HuH-7.5 (cell line): ENCODE data around the gene PPP6R3.
"Not testable (repeated sequence)": the region's sequence is repeated elsewhere in the genome, so short reads cannot be mapped to it uniquely, and the experiment has no call there.

Experiments
- DNase-seq: peaks from one replicate; pipeline ENCODE4 v3.0.0; 2011; ENCODE audit warnings: low spot score

PPP6R3 gene

DNA sequence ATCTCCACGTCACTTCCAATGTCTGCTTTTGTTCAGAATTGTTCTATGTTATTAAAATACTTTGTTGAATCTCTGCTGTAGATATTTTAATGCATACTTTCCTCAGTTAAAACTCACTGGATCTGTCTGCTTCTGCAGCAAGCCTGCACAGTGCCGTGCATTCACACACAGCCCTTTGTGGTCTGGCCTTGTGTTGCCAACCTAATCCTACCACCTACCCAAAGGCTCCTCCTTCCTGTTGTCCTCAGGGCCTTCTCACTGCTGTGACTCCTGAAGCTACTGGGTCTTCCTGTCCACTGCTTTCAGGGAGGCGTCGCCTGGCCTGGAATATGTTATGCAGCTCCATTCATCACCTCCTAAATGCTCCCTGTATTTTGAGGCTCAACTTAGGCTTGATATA lies 67.0 kb downstream of the PPP6R3 start:
- no peak for DNase-seq

DNA sequence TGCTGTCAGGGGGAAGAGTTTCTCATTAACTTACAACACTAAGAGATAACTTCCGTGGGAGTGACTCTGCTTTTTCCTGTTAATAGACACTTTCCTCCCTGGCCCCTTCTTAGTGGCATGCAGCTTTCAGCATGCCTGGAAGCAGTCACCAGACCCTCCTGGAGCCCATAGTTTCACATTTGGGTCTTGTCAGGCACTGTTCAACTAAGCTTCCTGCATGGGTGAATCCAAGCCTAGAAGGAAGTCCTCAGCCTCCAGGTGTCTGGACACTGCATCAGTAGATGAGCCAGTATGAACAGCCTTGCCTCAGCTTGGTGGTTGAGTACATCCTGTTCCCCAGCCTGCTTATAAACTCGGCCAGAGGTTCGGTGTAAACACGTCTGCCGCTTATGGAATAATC lies 68.1 kb downstream of the PPP6R3 start:
- DNase-seq, result no peak

DNA sequence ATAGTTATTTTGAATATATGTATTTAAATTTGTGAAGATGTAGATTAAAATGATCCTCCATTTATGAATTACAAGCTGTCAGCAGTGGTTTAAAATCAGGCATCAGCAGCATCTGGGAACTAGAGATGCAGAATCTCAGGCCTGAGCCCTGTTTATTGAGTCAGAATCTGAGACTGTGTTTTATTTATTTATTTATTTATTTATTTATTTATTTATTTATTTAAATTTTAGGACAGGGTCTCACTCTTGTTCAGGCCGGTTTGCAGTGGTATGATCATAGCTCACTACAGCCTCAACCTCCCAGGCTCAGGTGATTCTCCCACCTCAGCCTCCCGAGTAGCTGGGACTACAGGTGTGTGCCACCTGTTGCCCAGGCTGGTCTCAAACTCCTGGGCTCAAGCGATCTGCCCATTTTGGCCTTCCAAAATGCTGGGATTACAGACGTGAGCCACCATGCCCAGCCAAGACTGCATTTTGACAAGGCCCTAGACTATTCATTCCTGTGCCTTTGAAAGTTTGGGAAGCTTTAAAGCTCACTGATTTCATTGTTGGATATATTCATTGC lies 70.7 kb downstream of the PPP6R3 start:
- DNase-seq, result no peak

DNA sequence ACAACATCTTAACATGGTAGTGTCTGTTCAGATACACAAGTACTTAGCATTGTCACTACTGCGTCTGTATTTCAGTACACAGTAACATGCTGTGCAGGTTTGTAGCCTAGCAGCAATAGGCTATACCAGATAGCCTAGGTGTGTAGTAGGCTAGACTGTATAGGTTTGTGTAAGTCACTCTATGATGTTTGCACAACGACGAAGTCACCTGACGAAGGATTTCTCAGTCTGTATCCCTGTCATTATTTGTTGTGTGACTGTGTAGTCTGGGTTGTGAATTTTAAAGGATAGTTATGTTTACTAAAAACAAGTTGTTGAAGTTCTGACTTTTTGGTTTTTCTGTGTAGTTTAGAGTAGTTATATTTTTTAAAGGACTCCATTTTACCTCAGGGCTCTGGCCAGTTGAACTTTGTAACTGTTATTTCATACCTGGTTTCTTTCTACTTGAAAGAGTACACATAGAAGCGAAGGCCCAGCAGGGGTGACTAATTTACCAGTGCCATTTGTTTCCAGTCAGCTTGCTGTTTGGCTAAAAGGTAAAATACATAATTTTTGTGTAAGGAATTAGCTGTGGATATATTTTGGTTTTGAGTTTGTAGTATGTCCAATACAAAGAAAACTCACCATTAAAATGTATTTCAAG lies 72.3 kb downstream of the PPP6R3 start:
- peak; percentile 40 for DNase-seq

DNA sequence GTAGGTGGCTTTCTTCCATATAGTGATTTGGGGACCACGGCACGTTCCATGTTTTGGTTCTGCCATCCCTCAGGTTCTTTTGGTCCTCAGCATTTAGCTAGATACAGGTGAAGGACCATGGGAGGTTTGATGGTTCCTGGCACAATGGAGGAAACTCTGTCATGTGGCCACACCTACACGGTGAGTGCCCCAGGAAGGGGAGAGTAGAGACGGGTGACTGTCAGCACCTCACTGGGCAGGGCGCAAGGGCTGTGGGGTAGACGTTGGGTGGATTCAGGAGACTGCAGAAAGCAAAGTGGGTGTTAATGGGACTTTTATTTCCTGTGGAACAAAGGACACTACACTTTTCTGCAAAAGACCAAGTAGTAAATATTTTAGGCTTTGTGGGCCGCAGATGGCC lies 73.4 kb downstream of the PPP6R3 start:
- DNase-seq, result no peak

DNA sequence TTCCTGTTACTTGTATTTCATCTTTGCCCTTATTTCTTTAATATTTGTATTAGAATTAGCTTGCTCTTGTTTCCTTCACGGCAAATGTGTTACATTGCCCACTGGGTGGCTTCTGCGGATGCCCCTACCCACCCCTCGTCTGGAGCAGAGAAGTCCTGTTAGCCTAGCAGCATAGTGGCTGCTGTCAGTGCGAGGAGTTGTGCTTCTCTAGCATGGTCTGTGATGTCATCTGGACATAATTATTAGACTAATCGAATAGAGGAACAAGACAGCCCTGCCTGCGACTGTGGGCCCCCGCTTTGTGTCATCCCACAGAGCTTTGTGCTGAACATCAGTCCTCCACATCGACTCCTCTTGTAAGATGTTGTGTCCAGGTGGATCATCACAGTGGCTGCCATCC lies 74.5 kb downstream of the PPP6R3 start:
- no peak for DNase-seq

DNA sequence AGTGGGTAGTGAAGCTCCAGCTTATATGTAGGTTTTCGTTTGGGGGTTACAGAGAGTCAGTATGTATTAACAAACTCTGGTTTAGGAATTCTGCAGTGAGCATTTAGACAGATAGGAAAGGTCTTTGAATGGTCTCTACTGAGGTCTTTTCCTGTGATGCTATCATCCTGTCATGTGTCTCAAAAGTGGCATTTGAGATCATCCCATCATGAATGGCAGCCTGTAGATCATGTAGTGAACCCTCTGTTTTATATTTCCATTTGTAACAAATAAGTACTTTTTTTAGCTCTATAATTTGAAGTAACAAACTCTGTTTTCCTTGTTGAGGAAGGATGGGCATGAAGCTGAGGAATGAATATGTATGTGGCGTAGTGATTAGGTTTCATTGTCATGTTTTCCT lies 76.2 kb downstream of the PPP6R3 start:
- DNase-seq, result no peak

DNA sequence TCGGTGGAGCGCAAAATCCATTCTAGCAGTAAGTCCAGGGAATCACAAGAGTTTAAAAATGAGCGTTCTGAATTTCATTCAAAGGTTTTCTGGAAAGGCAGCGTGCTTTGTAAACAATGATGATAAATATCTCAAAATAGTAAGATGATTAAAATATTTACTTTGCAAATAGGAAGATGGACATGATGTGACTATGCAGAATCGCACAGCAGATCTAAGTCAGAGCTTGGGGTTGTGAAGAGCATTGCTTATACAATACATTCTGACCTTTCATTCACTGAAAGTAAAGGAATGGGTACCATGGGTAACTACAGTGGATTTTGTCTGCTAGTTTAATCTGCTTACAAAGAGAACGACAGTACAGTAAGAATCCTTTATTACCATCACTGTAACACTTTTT lies 77.5 kb downstream of the PPP6R3 start:
- DNase-seq, result no peak

DNA sequence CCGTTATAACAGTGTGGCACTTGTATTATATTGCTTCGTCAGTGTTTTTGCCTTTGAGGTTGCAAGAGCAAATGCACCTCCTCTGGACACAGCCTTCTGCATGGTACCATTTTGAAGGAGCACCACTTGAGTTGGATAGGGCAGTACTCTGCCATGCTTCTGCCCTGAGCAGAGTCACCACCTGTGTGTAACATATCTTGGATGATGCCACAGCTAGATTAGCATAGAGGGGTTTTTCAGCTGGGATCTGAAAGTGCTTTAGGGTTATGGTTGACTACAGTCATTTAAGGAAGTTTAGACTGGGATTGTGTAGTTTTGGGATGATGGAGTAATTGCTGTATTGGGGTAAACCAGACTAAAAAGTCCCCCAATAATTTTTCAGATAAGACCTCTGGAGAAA lies 78.8 kb downstream of the PPP6R3 start:
- no peak for DNase-seq

DNA sequence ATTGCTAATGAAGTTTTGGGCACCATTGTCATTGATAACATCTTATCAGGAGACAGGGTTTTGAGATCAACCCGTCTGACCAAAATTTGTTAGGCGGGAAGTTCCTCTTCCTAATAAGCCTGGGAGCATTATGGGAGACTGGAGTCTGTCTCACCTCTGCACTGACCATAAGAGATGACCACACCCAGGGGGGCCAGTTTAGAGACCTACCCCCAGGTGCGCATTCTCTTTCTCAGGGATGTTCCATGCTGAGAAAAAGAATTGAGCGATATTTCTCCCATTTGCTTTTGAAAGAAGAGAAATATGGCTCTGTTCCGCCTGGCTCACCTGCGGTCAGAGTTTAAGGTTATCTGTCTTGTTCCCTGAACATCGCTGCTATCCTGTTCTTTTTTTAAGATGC lies 80.0 kb downstream of the PPP6R3 start:
- not testable (repeated sequence) for DNase-seq

DNA sequence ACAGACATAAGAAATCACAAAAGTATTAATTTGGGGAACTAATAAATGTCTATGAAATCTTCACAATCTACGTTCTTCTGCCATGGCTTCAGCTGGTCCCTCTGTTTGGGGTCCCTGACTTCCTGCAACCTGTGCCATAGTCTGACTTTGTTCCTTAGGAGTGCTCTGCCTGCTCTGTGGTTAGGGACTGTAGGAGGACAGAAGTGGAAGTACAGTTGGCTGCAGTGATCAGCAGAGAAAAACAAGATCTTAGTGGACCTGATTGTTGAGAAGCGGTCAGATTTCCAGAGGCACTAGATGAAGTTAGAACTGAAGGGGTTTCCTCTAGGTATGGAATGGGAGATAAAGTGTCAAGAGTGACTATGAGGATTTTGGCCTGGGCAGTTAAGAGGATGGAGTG lies 80.6 kb downstream of the PPP6R3 start:
- DNase-seq, result no peak

DNA sequence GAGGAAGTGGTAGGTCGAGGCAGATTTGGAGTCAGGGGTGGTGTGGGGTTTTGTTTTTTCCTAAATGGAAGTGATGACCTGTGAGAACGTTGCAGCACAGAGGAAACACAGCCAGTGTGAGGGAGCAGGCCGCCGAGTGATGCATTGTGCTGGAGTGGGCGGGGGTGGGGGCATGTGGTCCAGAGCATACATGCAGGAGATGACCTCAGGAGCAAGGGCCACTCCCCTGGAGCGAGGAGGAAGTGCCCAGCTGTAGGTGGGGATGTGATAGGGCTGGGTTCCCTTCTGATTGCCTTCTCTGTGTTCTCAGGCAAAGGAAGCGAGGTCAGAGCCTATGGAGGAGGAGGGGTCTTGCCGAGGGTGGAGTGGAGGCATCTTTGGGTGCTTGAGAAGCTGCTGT lies 81.4 kb downstream of the PPP6R3 start:
- DNase-seq, result no peak

DNA sequence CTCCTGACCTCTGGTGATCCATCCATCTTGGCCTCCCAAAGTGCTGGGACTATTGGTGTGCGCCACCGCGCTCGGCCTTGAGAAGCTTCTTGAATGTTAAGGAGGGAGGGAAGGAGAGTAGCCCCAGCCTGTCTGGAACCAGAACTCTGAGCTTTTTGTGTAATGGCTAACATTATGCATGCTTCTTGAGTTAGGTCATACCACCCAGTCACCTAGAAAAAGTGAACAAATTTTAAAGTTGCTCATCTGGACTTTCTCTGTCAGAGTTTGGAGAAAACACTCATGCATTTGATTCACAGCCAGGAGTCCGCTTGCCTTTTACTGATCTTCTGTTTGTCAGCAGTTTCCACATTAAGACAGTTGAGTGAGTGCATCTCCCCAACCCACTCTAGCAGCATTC lies 82.1 kb downstream of the PPP6R3 start:
- DNase-seq, result no peak

DNA sequence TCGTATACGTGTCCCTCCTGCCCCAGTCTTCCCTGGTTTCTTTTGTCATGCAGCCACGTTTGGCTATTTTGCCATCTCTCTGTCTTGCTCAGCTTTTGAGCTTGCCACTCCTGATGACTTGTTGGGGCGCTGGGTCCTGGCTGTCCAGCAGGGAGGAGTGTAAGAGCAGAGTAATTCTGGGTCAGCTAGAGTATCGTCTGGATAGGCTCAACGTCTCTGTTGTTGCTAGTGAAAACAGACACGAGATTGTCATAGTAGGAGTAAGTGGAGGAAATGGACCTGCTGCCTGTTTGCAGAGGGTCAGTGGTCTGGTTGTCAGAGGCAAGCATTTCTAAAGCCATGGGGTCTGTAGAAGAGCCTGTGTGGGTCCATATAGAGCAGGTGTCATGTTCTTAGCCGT lies 83.0 kb downstream of the PPP6R3 start:
- DNase-seq, result no peak

DNA sequence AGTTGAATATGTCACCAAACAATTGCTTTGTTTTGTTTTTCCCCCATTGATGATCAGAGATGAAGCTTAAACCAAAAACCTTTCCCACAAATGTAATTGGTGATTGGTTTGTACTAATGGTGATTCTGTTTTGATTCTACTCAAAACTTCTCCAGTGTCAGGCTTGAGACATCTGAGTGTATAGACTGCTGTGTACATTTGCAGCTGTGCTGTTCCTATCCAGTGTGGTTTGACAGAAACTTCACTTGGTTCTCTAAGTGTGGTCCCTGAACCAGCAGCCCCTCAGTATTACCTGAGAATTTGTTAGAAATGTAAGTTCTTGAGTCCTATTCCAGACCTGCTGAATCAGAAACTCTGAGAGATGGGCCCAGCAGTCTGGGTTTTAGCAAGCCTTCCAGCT lies 84.8 kb downstream of the PPP6R3 start:
- DNase-seq, result no peak

DNA sequence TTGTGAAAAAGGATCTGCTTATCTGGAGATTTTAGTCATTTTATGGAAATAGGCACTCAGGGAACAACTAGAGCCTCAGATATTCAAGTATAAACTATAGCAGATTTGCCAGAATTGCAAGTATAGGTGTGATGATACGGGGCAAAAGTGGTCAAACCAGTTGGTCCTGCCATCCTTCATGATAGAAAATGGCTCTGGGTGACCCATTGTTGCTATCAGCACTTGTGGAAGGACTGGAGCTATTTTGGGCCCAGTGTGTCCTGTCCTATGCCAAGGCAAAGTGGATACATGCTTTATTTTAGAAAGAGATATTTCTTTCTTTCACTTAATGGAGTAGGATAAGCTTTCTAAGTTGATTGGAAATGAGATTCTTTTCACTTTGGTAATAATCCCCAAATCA lies 85.2 kb downstream of the PPP6R3 start:
- no peak for DNase-seq

DNA sequence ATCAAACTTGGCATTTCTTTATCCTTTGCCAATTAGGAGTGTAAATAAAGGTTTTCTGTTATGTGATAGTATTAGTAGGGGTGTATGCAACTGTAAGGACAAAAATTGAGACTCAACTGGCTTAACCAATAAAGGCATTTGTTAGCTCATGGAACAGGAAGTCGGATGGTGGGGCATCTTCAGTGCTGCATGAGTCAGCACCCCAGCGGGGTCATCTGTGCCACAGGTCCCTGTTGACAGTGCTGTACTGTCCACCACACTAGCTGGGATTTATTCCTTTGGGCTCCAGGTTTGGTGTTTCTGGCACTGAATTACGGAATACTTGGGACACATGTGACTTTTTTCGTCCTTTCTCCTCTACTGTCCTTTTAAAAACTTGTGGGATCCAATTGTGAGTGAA lies 86.0 kb downstream of the PPP6R3 start:
- DNase-seq, result no peak

DNA sequence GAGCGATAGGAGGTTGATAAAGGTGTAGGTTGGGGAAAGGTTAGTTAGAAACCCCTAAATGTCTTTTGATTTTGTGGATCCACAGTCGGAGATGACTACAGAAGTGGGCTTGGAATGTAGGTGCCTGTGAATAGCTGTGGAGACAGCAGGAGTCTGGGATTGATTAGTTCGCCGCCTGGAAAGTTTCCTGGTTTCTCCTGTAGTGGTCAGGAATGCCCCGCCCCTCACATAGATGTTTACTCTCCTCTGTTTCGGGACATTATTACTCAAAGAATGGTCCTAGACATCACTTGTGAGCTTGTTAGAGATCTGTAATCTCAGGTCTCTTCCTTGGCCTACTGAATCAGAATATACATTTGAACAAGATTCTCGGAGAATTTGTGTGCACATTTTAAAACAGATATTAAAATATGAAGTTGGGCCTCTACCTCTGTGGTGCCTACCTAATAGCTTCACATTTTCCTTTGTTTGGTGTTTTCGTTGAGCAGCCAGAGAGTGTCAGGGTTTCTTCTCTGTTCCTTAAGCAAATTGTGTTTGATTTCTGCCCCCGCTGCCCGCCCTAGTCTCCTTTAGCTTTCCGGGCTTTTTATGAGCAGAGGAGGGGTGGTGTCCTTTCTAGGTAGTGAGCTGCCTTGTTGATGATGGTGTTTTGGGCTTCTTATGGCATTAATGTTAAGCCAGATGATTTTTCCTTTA lies 89.4 kb downstream of the PPP6R3 start:
- no peak for DNase-seq

DNA sequence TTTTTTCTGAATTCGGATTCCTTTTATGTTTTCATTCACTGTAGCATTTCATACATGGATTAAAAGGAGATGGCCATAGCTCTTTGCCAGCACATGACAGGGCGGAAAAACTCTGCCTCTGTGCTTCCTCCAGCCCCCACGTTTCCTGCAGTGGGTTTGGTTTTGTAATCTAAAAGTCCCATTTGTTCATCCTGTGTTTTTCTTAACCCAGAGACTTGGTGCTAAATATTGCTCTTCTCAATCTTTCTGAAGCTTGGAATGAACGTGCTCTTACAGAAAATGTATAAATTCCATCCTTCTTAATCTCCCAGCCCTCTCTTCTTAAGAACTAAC lies 89.9 kb downstream of the PPP6R3 start:
- DNase-seq, result no peak

DNA sequence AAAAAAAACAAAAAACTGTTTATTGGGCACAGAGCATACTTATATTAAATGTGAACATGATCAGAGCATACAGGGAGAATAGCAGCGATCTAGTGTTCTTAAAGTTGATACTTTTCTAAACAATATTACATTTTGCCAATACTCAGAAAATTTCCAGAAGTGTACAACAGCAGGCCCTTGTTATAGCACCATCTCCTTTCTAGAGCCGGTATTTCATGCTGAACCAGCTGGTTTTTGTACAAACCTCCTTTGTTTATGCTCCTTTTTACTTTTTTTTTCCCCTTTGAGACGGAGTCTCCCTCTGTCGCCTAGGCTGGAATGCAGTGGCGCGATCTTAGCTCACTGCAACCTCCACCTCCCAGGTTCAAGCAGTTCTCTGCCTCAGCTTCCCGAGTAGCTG lies 90.7 kb downstream of the PPP6R3 start:
- no peak for DNase-seq

DNA sequence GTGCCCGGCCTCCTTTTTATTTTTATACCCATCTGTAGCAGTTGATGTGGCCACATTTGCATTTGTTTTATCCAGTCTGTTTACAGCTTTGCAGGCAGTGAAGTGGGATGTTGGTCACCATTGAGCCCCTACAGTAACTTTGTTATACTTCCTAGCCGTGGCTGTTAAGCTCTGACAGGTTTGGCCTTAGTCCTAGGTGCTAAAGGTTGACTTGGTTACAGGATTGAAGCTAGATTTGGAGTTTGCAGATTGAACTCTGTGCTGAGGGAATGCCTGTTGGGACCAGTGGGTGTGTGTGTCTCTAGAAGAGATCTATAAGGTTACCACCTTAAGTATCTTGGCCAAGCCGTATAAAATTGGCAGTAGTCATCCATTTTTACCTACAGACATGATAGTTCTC lies 91.2 kb downstream of the PPP6R3 start:
- no peak for DNase-seq

DNA sequence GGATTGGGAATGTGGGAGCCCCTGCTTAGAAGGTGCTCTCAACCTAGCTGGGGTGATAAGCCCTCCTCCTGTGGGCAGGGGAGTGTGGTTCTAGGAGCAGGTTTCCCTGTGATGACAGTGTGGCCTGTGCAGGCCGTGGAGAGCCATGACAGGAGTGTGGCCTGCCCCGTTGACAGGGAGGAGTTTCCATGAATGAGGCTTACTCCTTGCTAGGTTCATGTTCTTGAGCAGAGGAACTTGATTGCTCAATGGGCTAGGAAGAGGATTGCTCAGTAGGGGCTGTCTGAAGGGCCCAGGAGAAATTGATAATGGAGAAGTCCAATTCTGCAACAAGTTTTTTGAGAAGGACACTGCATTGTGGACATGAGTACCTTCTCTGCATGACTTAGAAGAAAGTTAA lies 92.0 kb downstream of the PPP6R3 start:
- DNase-seq, result no peak

DNA sequence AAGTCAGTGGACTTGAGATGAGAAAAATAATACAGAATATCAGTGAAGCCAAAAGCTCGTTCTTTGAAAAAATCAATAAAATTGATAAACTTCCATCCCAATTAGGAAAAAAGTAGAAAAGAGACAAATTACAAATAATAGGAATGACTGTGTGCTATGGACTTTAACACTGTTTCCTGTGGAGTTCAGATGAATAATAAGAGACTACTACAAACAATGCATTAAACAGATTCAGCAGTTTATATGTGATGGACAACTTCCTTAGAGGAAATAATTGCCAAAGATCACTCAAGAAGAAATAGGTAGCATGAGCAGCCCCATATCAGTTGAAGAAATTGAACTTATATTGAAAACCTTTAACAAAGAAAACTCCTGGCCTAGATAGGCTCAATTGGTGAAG lies 99.7 kb downstream of the PPP6R3 start:
- DNase-seq, result no peak

DNA sequence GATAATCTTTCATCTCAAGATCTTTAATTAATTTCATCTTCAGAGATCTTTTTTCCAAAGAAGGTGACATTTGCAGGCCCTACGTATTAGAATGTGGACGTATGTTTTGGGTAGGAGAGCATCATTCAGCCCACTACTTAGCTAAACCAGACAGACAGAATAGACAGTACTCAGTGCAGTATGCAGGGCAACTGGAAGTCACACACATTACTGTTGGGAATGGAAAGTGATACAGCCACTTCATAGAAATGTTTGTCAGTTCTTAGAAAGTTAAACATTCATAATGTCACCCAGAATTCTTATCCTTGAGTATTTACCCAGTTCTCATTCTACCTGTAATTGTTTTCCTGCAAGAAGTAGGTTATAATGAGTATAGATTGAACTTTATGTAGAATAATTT lies 102.9 kb downstream of the PPP6R3 start:
- no peak for DNase-seq
